Measurements from ENCODE around the gene RAPGEF6.
"Not testable (repeated sequence)": the region's sequence is repeated elsewhere in the genome, so short reads cannot be mapped to it uniquely, and the experiment has no call there.

Gene RAPGEF6

GRCh38 chr5:131608597-131608996 lies 26.4 kb downstream of the RAPGEF6 start:
- no peak for DNase-seq

GRCh38 chr5:131607903-131608540 lies 27.0 kb downstream of the RAPGEF6 start:
- DNase-seq, result no peak

GRCh38 chr5:131607418-131607817 lies 27.6 kb downstream of the RAPGEF6 start:
- DNase-seq, result no peak

GRCh38 chr5:131605086-131605485 lies 29.9 kb downstream of the RAPGEF6 start:
- DNase-seq, result no peak

GRCh38 chr5:131595088-131596033 lies 39.7 kb downstream of the RAPGEF6 start:
- no peak for DNase-seq

- DNase-seq, result no peak
Observed at GRCh38 chr5:131593921-131594320, 41.1 kb downstream of the RAPGEF6 start.

GRCh38 chr5:131593436-131593835 lies 41.6 kb downstream of the RAPGEF6 start:
- not testable (repeated sequence) for DNase-seq

- peak in 24 of 56 donors; percentile 4 to 70 (median 18) for DNase-seq
Observed at GRCh38 chr5:131589510-131590348, 45.3 kb downstream of the RAPGEF6 start.

- no peak for DNase-seq
Observed at GRCh38 chr5:131587541-131587940, 47.5 kb downstream of the RAPGEF6 start.

GRCh38 chr5:131581702-131582101 lies 53.3 kb downstream of the RAPGEF6 start:
- DNase-seq, result no peak

- DNase-seq, result no peak
Observed at GRCh38 chr5:131579917-131580671, 54.9 kb downstream of the RAPGEF6 start.

GRCh38 chr5:131575660-131576227 lies 59.3 kb downstream of the RAPGEF6 start:
- DNase-seq, result no peak

- DNase-seq, result no peak
Observed at GRCh38 chr5:131571669-131572168, 63.3 kb downstream of the RAPGEF6 start.

GRCh38 chr5:131570757-131571156 lies 64.3 kb downstream of the RAPGEF6 start:
- no peak for DNase-seq

- no peak for DNase-seq
Observed at GRCh38 chr5:131564229-131564652, 70.8 kb downstream of the RAPGEF6 start.

- DNase-seq, result no peak
Observed at GRCh38 chr5:131563434-131564228, 71.4 kb downstream of the RAPGEF6 start.

- no peak for DNase-seq
Observed at GRCh38 chr5:131550606-131551005, 84.4 kb downstream of the RAPGEF6 start.

- no peak for DNase-seq
Observed at GRCh38 chr5:131548176-131548575, 86.9 kb downstream of the RAPGEF6 start.

- no peak for DNase-seq
Observed at GRCh38 chr5:131545845-131546244, 89.2 kb downstream of the RAPGEF6 start.
